ENCODE measurements around the gene SEMA3A.
"Not testable (repeated sequence)": the region's sequence is repeated elsewhere in the genome, so short reads cannot be mapped to it uniquely, and the experiment has no call there.

Gene SEMA3A

GRCh38 chr7:84194484-84195271, at the start of gene SEMA3A:
TSS of gene SEMA3A (minus strand) at chr7:84194789. CDS start at chr7:84194586, 203 bp downstream.
- DNase-seq: peak; percentile 4

DNA sequence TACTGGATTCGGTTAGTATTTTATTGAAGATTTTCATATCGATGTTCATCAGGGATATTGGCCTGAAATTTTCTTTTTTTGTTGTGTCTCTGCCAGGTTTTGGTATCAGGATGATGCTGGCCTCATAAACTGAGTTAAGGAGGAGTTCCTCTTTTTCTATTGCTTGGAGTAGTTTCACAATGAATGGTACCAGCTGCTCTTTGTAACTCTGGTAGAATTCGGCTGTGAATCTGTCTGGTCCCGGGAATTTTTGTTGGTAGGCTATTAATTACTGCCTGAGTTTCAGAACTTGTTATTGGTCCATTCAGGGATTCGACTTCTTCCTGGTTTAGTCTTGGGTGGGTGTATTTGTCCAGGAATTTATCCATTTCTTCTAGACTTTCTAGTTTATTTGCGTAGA, 48.4 kb upstream of the SEMA3A start:
- not testable (repeated sequence) for DNase-seq

- DNase-seq: no peak
These were observed 44.0 kb upstream of the SEMA3A start for GRCh38 chr7:84238596-84238995.

DNA sequence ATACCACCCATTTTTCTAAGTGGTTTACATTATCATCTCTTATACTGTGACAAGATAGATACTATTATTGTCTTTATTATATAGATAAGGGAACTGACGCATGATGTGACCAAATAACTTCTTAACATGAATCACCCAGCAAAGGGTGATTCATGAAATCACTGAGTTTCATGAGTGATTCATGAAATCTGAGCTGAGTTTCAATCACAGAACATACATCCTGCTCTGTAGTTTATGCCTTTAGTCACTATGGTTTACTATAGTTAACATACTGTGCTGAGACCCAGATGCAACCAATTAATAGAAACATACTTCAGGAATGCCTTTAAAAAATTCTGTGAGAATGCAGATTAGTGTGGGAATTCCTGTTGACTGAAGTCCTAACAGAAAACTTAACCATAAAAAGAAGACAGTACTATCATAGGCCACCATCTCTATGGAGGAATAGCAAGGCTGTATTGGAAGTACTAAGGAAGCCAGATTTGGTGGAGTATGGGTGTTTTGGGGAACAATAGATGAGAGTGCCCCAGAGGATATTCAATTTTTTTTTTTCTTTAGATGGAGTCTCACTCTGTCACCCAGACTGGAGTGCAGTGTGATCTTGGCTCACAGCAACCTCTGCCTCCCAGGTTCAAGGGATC, 43.1 kb upstream of the SEMA3A start:
- DNase-seq: no peak

DNA sequence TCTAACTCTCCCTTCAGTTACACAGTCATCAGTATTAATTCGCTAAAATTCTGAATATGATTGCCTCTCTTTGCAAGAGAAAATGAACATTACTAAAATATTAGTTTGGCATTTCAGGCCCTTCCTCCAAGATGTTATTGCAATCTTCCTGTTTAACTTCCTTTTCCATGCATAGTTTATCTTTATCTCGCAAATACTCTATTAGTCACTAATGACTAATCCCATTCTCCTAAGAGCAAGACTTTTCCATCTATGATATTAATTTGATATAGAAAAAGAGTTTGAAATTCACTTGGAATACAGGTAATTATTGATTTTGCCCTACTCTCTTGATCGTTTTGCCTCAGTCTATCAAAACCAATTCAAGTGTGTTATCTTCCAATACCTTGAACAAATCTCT, 41.8 kb upstream of the SEMA3A start:
- no peak for DNase-seq

- DNase-seq: no peak
These were observed 38.1 kb upstream of the SEMA3A start for GRCh38 chr7:84232646-84233045.

GRCh38 chr7:84231157-84231556, 36.6 kb upstream of the SEMA3A start:
- no peak for DNase-seq

DNA sequence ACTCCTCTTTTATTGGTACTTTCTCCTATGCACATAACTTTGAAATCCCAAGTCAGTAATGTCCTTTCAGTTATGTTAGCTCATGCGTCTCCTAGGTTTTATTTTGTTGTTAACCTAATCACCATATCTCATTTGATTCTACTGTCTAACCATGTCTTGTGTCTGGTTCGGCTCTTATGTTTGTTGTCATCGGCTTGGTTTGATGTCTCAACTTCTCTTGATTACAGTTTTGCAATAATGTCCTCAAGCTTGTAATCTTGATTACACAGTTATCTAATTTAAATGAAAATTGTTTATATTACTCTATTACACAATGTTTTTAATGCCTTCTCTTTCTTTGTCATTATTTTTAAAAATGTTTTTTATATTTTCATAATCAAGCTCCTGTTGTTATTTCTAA, 35.9 kb upstream of the SEMA3A start:
- no peak for DNase-seq

DNA sequence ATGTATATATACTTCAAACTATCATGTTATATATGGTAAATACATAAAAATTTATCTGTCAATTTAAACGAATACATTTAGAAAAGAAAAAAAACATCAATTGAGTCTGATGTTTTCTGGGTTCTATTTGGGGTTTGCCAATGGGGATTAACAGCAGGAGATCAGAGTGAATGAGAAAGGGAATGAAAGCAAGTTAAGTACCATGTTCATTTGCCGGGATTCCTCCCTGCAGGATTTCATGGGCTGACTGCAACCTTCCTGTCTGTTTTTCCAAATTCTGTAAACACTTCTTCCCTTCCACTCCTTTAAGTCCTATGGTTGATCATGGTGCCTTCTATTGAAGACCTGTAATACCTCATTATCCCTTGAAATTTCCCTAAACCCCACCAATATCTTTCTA, 33.9 kb upstream of the SEMA3A start:
- no peak for DNase-seq

DNA sequence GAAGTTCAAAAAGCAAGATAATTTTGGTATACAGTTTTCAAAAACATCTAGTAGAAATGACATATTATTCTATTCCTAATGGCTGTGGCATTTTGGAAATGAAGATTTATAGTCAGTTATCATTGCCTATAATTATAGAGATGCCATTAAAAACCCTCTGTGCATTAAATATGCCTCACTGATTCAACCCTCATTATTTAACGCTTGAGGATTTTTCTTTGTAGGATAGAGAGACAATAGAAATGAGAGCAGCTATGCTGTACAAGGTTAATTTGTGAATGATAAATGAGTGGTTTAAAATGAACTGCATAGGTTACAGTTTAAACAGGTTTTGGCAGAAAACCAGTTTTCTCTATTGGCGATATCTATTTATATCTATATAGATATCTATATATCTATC, 32.2 kb upstream of the SEMA3A start:
- DNase-seq: no peak

GRCh38 chr7:84224505-84224904, 29.9 kb upstream of the SEMA3A start:
- no peak for DNase-seq

DNA sequence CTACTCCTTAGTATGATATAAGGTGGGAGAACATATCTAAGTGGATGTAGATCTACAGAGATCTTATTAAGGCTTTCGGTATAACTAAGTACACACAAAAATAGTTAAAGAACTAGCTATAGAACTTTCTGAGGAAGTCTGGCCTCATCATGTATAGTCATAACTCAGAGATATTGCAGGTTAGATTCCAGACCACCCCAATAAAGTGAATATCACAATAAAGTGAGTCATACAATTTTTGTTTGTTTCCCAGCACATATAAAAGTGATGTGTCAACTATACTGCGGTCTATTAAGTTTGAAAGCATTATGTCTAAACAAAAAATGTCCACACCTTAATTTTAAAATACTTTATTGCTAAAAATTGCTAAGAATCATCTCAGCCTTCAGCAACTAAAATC, 24.7 kb upstream of the SEMA3A start:
- no peak for DNase-seq

GRCh38 chr7:84218681-84219080, 24.1 kb upstream of the SEMA3A start:
- DNase-seq: no peak

GRCh38 chr7:84216472-84216871, 21.9 kb upstream of the SEMA3A start:
- no peak for DNase-seq

- DNase-seq: not testable (repeated sequence)
These were observed 20.2 kb upstream of the SEMA3A start for GRCh38 chr7:84214757-84215156.

DNA sequence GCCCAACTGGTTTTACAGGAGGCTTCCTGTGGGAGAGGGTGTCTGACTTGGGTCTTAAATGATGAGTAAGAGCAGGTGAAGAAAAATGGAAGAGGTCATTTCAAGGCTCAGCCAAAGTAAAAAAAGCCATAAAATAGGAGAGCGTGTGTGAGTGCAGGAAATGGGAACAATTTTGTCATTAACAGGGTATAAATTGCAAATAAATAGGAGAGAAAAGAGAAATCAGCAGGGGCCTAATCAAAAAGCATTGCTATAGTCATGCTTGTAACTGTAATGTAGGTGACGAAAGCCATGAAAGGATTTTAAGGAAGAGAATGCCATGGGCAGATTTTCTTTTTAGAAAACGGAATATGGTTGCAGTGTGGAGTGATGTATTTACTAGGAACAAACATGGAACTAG, 15.7 kb upstream of the SEMA3A start:
- no peak for DNase-seq

DNA sequence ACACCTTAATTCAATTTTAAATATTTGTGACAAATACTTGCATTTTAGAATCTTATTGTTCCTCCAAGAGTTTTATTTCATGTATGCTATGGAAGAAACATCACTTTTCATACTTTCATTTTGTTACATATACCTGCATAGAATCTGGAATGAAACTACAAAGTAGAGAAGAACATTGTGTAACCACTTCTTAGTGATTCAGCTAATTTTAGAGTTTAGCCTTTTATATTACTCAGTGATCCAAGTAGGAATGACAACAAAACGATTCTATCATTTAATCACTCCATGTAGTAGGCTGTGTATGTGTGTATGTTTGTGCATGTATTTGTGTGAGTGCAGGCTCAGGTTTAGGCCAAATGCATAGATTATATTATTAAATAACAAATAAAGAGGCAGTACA, 14.4 kb upstream of the SEMA3A start:
- no peak for DNase-seq

DNA sequence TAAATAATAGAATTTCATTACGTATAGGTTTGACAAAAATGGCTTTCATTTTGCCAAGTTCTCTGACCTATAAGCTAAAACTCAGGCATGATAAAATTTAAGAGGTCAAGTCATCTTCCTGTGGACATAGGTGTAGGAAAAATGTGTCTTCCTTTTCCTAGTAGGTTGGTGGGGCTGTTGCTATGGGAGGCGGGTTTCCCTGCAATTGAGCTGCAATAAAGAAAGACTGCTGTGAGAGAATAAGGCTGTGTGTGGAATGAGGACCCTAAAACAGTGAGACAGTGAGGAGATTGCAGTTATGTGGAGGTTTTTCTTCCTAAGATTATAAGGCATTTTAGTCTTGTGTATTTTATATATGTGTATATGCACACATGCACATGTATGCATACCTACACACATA, 13.0 kb upstream of the SEMA3A start:
- no peak for DNase-seq

- no peak for DNase-seq
These were observed 12.4 kb upstream of the SEMA3A start for GRCh38 chr7:84207025-84207424.

GRCh38 chr7:84204655-84205054, 10.1 kb upstream of the SEMA3A start:
- DNase-seq: no peak

GRCh38 chr7:84202855-84203254, 8.3 kb upstream of the SEMA3A start:
- DNase-seq: no peak

DNA sequence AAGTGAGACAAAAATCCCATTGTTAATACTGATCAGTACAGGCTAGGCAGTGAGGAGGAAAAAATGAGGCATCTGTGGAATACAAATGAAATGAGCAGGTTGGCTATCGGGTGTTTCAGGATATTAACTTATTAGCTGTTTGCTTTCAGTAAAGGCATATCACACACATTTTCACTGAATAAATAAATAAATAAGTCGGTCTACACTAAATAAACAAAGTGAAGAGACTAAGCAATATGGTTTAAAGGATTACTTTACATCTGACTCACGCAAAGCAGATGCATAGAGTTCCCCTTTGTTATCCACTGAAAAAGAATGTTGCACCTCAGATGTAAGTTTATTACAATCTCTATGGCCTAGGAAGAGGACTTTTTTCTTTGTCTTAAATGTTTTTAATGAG, 6.3 kb upstream of the SEMA3A start:
- DNase-seq: no peak

GRCh38 chr7:84199216-84199615, 4.6 kb upstream of the SEMA3A start:
- DNase-seq: no peak

- DNase-seq: no peak
These were observed 1.5 kb upstream of the SEMA3A start for GRCh38 chr7:84196084-84196503.

All from stimulated activated CD4-positive, alpha-beta T cell treated with anti-CD3 and anti-CD28 coated beads, Interleukin-4, amount 100 ng/mL, for 24 hours (primary cell).